HG03025 (cell line): ENCODE data around the gene PROCA1.
"Not testable (repeated sequence)": the region's sequence is repeated elsewhere in the genome, so short reads cannot be mapped to it uniquely, and the experiment has no call there.

Source experiments
- ATAC-seq: cut with Tn5 transposase; IDR thresholded peaks from one replicate; pipeline ENCODE4 v1.9.1; 2021; ENCODE audit warnings: mild to moderate bottlenecking, moderate library complexity; ENCODE audit not compliant: unreplicated experiment, low FRiP score

Gene PROCA1

GRCh38 chr17:28685366-28685765 lies 26.3 kb downstream of the PROCA1 start:
- ATAC-seq: no peak

- ATAC-seq: no peak
These were observed 26.7 kb downstream of the PROCA1 start for GRCh38 chr17:28684963-28685362.

- no peak for ATAC-seq
These were observed 29.0 kb downstream of the PROCA1 start for GRCh38 chr17:28682655-28683054.

GRCh38 chr17:28675980-28676379 lies 35.7 kb downstream of the PROCA1 start:
- ATAC-seq: no peak

GRCh38 chr17:28675490-28675889 lies 36.2 kb downstream of the PROCA1 start:
- ATAC-seq: no peak

- ATAC-seq: no peak
These were observed 41.8 kb downstream of the PROCA1 start for GRCh38 chr17:28669918-28670317.

GRCh38 chr17:28667870-28668269 lies 43.8 kb downstream of the PROCA1 start:
- no peak for ATAC-seq

GRCh38 chr17:28665994-28666393 lies 45.7 kb downstream of the PROCA1 start:
- no peak for ATAC-seq

GRCh38 chr17:28663723-28664122 lies 48.0 kb downstream of the PROCA1 start:
- ATAC-seq: no peak

GRCh38 chr17:28662527-28662829 lies 49.2 kb downstream of the PROCA1 start:
- no peak for ATAC-seq

GRCh38 chr17:28661635-28662526 lies 49.8 kb downstream of the PROCA1 start, which contains the start of the genes SDF2 and SUPT6H:
Gene SDF2 (minus strand): TSS chr17:28661906. CDS start chr17:28661876, 30 bp downstream.
Gene SUPT6H (plus strand): TSS chr17:28662205. CDS start chr17:28673402, 11,197 bp downstream.
- peak; percentile 73 for ATAC-seq

GRCh38 chr17:28659497-28659881 lies 52.2 kb downstream of the PROCA1 start:
- not testable (repeated sequence) for ATAC-seq

- ATAC-seq: not testable (repeated sequence)
These were observed 52.8 kb downstream of the PROCA1 start for GRCh38 chr17:28658766-28659496.

GRCh38 chr17:28658342-28658741 lies 53.3 kb downstream of the PROCA1 start:
- ATAC-seq: not testable (repeated sequence)

- no peak for ATAC-seq
These were observed 53.9 kb downstream of the PROCA1 start for GRCh38 chr17:28657756-28658155.

- no peak for ATAC-seq
These were observed 56.5 kb downstream of the PROCA1 start for GRCh38 chr17:28655160-28655559.
